SU-DHL-6 (cell line): ENCODE results near the gene WWOX.

Source experiments
- EZH2phosphoT487 ChIP-seq: fragments of 200-600 bp; sonication (generic), shearing (Covaris generic); conservative IDR thresholded peaks from 2 replicates; pipeline ENCODE4 v1.6.1; 2018; ENCODE audit warnings: mild to moderate bottlenecking, antibody characterized with exemption, low read length, moderate library complexity, mixed read lengths
- TF ChIP-seq, protein P1 (sequence below): fragments of 200-600 bp; sonication (generic); IDR thresholded peaks from one replicate; pipeline ENCODE4 v1.5.1; 2017; ENCODE audit warnings: antibody characterized with exemption, mild to moderate bottlenecking, low read length, moderate library complexity; ENCODE audit not compliant: insufficient read depth, poor library complexity, severe bottlenecking

DNA sequence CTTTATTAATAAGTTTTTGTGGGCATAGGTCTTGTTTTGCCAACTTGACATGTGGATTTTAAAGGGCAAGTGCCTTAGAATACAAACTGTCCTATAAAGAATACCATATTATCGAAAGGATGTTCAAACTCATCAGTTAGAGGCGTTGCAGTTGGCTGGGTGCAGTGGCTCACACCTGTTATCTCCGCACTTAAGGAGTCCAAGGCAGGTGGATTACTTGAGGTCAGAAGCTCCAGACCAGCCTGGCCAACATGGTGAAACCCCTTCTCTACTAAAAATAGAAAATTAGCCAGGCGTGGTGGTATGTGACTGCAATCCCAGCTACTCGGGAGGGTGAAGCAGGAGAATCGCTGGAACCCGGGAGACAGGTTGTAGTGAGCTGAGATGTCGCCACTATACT is 472.0 kb downstream of the WWOX start:
- TF ChIP-seq, protein P1, sequence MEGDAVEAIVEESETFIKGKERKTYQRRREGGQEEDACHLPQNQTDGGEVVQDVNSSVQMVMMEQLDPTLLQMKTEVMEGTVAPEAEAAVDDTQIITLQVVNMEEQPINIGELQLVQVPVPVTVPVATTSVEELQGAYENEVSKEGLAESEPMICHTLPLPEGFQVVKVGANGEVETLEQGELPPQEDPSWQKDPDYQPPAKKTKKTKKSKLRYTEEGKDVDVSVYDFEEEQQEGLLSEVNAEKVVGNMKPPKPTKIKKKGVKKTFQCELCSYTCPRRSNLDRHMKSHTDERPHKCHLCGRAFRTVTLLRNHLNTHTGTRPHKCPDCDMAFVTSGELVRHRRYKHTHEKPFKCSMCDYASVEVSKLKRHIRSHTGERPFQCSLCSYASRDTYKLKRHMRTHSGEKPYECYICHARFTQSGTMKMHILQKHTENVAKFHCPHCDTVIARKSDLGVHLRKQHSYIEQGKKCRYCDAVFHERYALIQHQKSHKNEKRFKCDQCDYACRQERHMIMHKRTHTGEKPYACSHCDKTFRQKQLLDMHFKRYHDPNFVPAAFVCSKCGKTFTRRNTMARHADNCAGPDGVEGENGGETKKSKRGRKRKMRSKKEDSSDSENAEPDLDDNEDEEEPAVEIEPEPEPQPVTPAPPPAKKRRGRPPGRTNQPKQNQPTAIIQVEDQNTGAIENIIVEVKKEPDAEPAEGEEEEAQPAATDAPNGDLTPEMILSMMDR = no peak
- no peak for TF ChIP-seq EZH2phosphoT487
